Common myeloid progenitor, CD34-positive (primary cell): ENCODE data around the gene RFK.

ENCODE experiments used
- CTCF ChIA-PET: fragments of 350-600 bp; sonication (Branson Sonifier 250); formaldehyde crosslinking; loops from one replicate; lab custom pipeline; 2021; ENCODE audit warnings: antibody characterized with exemption; lab: Charles Lee
- POLR2A ChIA-PET: fragments of 350-600 bp; sonication (Branson Sonifier 250); formaldehyde crosslinking; loops from one replicate; lab custom pipeline; 2021; ENCODE audit warnings: antibody characterized with exemption; lab: Charles Lee
- DNase-seq, 3 donors: peaks; one replicate each; pipeline versions ENCODE4 v3.0.0 to v3.0.0-alpha.2; 2013
- H3K27ac ChIP-seq, 2 experiments: 1 replicate in 1 of 2; 2 replicates in 1 of 2; pipeline ENCODE4 v1.7.0; 2013; ENCODE audit warnings: inconsistent platforms in 2 of 2, low read length in 2 of 2, mild to moderate bottlenecking in 2 of 2, low read depth in 1 of 2, moderate library complexity in 1 of 2; ENCODE audit not compliant: severe bottlenecking in 2 of 2, insufficient read depth in 1 of 2, poor library complexity in 1 of 2
- H3K27me3 ChIP-seq, 5 experiments: replicated peaks in 2 of 5; 1 replicate in 3 of 5; 2 replicates in 2 of 5; pipeline versions ENCODE4 v1.6.1 to v1.7.0; 2013; ENCODE audit warnings: low read length in 4 of 5, mild to moderate bottlenecking in 2 of 5, moderate library complexity in 2 of 5, inconsistent platforms in 1 of 5; ENCODE audit not compliant: insufficient read depth in 5 of 5, control insufficient read depth in 4 of 5
- H3K36me3 ChIP-seq, 4 experiments: 1 replicate in 2 of 4; 2 replicates in 2 of 4; pipeline versions ENCODE4 v1.6.1 to v1.7.0; 2013; ENCODE audit warnings: low read length in 3 of 4, control low read depth in 1 of 4, mild to moderate bottlenecking in 1 of 4; ENCODE audit not compliant: control insufficient read depth in 4 of 4, insufficient read depth in 4 of 4
- H3K4me1 ChIP-seq, 4 experiments: 1 replicate in 3 of 4; 2 replicates in 1 of 4; pipeline versions ENCODE4 v1.6.1 to v1.7.1; 2013; ENCODE audit warnings: low read length in 3 of 4, mild to moderate bottlenecking in 3 of 4, control low read depth in 1 of 4, inconsistent platforms in 1 of 4, moderate library complexity in 1 of 4; ENCODE audit not compliant: control insufficient read depth in 4 of 4, insufficient read depth in 4 of 4; ENCODE audit errors: control extremely low read depth in 1 of 4
- H3K4me3 ChIP-seq, 7 experiments: 1 replicate in 4 of 7; 2 replicates in 3 of 7; pipeline versions ENCODE4 v1.5.1 to v1.7.0; 2013; ENCODE audit warnings: mild to moderate bottlenecking in 7 of 7, low read length in 6 of 7, moderate library complexity in 6 of 7, inconsistent platforms in 2 of 7, low read depth in 2 of 7, control low read depth in 1 of 7; ENCODE audit not compliant: insufficient read depth in 4 of 7, control insufficient read depth in 1 of 7; ENCODE audit errors: extremely low read depth in 1 of 7
- H3K9me3 ChIP-seq, 5 experiments: 1 replicate in 4 of 5; 2 replicates in 1 of 5; pipeline versions ENCODE4 v1.6.1 to v1.7.1; 2013; ENCODE audit warnings: low read length in 4 of 5, mild to moderate bottlenecking in 2 of 5, inconsistent platforms in 1 of 5, low read depth in 1 of 5, moderate library complexity in 1 of 5; ENCODE audit not compliant: control insufficient read depth in 4 of 5, insufficient read depth in 2 of 5; ENCODE audit errors: control extremely low read depth in 1 of 5
- WGBS: methylation state at CpG from one replicate; pipeline ENCODE4 v1.1.5; 2013; ENCODE audit not compliant: insufficient coverage; 5-methylcytosine and 5-hydroxymethylcytosine counted together

RFK gene

GRCh38 chr9:76341616-76342015 is 52.6 kb downstream of the RFK start:
- ChIA-PET CTCF (no interaction called here), POLR2A (no interaction called here)
- no peak overlapping the region for H3K27ac ChIP-seq
- H3K9me3 ChIP-seq = peaks cover 0 to 6% (median 1%) of the 10 kb centered on the region in 5 experiments
- 80% methylated on average over 1 of the region's 1 CpG for WGBS
- DNase-seq = no peak
- H3K36me3 ChIP-seq = no peaks in the 10 kb centered on the region
- no peaks in the 10 kb centered on the region for H3K4me1 ChIP-seq
- no peaks in the 10 kb centered on the region for H3K27me3 ChIP-seq
- H3K4me3 ChIP-seq = no peak overlapping the region

- no peak for DNase-seq
- Histone ChIP-seq H3K9me3 (peaks cover 0 to under 1% (median 0%) of the 10 kb centered on the region in 5 experiments), H3K36me3 (no peaks in the 10 kb centered on the region), H3K4me3 (no peak overlapping the region), H3K27me3 (no peaks in the 10 kb centered on the region), H3K27ac (no peak overlapping the region), H3K4me1 (no peaks in the 10 kb centered on the region)
- 94% methylated on average over 4 of the region's 6 CpGs for WGBS
- ChIA-PET CTCF (no interaction called here), POLR2A (interaction anchor here (0.6 kb wide), 1 partner anchor 789 kb away, joined by 4 read pairs; no protein-coding TSS in a partner anchor)
These were observed 55.8 kb downstream of the RFK start for GRCh38 chr9:76338418-76338817.

DNA sequence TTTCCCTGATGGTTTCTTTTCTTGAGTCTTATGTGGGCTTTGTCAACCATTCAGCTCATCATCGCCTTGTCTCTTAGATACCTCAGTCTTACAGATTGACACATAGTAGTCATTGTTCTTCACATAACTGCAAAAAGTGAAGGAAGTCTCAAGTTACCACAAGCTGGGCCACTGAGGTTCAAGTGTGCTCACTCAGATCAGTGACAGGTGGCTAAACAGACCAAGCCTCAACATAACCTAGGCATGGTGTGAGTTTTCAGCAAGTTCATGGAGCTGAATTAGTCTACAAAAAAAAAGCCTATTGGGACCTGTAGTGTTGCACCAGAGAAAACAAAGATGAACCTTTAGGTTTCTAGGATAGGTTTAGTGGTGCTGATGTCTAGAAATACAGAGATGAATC is 58.2 kb downstream of the RFK start:
- ChIA-PET POLR2A (no interaction called here), CTCF (interaction anchor here (0.6 to 1.7 kb wide), 2 partner anchors 13 to 192 kb away, joined by 3 to 6 read pairs; no protein-coding TSS in a partner anchor)
- Histone ChIP-seq H3K4me3 (no peak overlapping the region), H3K9me3 (no peaks in the 10 kb centered on the region), H3K4me1 (no peaks in the 10 kb centered on the region), H3K27me3 (peaks cover 0 to 2% (median 0%) of the 10 kb centered on the region in 5 experiments), H3K27ac (no peak overlapping the region), H3K36me3 (no peaks in the 10 kb centered on the region)
- no peak for DNase-seq
- WGBS = 100% methylated on average over 1 of the region's 1 CpG
